Colon (tissue), 2 donors: ENCODE data around the gene LPCAT3.
"Not testable (repeated sequence)": the region's sequence is repeated elsewhere in the genome, so short reads cannot be mapped to it uniquely, and the experiment has no call there.

Source experiments
- FAIRE-seq: peaks from 2 replicates; lab custom pipeline; 2012; peaks lifted over from hg19 to GRCh38; lab: Jason Lieb, UNC
- donor health status: control.
- donor health status: control.

The LPCAT3 gene

DNA sequence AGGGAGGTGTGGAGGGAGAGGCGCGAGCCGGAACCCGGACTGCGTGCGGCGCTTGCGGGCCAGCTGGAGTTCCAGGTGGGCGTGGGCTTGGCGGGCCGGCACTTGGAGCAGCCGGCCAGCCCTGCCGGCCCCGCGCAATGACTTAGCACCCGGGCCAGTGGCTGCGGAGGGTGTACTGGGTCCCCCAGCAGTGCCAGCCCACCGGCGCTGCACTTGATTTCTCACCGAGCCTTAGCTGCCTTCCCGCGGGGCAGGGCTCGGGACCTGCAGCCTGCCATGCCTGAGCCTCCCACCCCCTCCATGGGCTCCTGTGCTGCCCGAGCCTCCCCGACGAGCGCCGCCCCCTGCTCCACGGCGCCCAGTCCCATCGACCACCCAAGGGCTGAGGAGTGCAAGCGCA is 19.1 kb upstream of the LPCAT3 start:
- FAIRE-seq, result not testable (repeated sequence)

DNA sequence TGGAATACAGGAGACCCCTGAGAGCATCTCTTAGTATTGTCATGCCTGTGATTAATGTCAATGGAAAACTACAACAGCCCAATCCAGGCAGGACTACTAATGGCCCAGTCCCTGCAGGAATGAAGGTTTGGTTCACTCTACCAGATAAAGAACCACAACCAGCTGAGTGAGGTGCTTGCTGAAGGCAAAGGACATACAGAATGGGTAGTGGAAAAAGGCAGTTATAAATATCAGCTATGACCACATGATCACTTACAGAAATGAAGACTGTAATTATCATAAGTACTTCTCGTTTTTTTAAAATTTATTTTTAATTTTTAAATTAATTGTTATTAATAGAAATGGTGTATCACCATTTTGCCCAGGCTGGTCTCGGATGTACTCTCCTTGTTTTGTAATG is 17.2 kb upstream of the LPCAT3 start:
- FAIRE-seq, result no peak

DNA sequence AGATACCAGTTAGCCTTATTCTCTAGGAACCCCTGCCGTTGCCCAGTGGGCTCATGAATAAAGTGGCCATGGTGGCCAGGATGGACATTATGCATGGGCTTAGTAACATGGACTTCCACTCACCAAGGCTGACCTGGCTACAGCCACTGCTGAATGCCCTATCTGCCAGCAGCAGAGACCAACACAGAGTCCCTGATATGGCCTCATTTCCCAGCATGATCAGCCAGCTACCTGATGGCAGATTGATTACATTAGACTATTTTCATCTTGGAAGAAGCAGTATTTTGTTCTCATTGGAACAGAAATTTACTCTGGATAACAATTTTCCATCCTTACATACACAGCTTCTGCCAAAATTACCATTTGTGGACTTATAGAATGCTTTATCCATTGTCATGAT is 16.2 kb upstream of the LPCAT3 start:
- no peak for FAIRE-seq

DNA sequence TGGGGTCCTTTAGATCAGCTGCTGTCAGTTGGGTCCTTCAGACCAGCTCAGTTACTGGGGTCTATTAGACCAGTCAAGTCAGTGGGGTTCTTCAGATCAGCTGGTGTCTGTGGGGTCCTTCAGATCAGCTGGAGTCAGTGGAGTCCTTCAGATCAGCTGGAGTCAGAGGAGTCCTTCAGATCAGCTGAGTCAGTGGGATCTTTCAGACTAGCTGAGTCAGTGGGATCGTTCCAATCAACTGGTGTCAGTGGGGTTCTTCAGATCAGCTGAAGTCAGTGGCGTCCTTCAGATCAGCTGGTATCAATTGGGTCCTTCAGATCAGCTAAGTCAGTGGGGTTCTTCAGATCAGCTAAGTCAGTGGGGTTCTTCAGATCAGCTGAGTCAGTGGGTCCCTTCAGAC is 14.7 kb upstream of the LPCAT3 start:
- no peak for FAIRE-seq

DNA sequence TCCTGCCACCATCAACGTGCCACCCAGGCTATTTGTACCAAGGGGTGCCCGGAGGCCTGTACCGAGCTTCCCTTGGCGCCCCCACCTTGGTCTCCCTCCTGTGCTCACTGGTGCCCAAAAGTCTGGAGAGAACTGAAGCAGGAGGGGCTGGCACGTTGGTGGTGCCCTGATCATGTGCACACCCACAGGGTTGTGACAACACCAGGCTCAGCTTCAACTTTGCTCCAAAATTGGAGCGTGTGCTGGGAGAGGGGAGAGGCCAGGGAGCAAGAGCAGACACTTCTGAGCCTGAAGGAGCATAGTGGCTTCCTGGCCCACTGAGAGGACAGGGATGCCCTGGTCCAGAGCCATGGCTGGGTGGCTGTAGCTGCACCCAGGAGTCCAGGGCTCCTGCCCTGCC is 13.0 kb upstream of the LPCAT3 start:
- no peak for FAIRE-seq

DNA sequence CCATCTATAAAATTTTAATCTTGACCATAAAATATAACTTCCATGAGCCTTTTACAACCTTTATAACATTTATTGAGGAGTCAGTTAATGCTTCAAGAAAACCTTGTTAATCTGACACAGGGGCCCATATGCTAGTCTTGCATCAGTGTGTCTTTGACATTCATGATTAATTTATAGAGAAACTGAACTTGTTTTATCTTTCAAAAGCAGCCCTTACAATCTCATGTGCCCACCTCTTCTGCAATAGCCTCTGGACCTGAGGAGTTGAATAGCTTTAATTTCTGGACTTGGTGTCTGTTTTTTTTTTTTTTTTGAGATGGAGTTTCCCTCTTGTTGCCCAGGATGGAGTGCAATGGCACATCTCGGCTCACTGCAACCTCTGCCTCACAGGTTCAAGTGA is 8.6 kb upstream of the LPCAT3 start:
- FAIRE-seq, result no peak

DNA sequence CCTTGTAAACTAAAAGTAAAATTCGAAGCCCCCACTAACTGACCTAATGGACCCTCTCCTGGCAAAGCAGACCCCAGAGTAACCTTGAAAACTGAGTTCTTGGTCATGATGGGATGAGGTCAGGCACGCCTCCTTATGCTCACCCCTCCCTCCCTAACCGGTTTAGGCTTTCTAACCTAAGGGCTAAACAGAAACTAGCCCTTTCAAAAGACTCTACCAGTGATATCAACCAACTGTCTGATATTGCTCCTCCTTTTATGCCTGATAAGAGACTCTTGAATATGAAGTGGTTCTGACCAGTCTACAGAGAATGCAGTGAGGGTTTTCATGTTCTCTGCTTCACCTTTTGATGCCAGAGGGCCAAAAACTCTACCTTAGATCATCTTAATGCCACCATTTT is 4.8 kb upstream of the LPCAT3 start:
- FAIRE-seq, result no peak

DNA sequence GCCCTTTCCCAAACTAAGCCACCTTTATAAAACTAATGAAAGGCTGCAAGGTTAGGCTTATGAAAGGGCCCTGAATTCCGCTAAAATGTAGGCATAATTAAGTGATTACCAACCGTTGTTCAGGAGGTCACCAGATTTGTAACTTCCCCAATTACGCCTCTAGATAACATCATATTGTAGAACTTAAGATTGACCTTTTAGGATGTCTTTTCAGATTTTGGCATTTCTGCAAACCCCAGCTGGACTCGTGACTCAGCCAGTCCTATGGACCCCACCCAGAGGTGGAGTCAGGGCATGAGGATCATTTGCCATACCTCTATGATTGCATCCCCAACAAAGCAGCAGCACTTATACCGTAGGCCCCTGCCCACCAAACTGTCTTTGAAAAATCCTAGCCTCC is 3.7 kb upstream of the LPCAT3 start:
- FAIRE-seq, result no peak

DNA sequence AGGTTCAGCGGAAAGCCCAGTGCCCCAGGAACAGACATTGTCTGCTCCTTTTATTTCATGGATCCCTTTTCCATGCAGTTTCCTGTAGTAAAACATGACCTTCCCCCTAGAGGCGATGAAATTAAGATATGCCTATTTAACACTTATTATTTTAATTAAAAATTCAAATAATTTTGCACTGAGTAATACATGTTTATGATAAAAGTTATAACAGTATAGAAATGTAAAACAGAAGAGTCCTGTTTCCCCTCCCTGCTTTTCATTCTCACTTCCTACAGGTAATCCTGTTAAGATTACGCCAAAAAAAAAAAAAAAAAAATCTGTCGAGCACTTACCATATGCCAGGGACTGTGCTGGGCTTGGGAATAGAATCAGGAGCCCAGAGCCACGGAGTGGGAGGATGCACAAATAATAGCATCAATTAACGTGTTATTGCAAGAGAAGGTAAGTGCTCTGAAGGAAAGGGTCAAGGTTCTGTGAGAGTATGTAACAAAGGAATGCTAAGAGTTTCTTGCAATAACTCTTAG is 830 bp upstream of the LPCAT3 start:
- no peak for FAIRE-seq

DNA sequence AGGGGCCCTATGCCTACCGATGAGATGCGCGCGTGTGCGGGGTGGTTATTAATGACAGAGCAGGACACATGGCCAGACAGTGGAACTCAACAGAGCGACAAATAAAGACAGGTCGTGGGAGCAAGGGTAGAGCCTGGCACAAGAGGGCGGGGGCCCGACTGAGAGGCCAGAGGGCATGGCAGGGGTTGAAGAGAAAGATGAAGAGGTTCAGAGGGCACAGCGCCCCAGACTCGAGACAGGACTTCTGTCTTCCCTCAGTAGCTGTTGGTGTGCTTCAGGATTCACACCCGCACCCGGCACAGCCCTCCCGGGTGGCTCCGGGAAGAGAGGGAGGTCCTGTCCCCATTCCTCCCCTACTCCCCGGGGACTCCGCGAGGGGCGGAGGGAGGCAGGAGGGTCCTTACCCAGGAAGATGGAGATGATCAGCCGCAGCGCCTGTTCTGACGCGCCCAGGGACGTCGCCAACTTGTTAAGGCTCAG is 366 bp downstream of the LPCAT3 start:
- FAIRE-seq, result no peak

DNA sequence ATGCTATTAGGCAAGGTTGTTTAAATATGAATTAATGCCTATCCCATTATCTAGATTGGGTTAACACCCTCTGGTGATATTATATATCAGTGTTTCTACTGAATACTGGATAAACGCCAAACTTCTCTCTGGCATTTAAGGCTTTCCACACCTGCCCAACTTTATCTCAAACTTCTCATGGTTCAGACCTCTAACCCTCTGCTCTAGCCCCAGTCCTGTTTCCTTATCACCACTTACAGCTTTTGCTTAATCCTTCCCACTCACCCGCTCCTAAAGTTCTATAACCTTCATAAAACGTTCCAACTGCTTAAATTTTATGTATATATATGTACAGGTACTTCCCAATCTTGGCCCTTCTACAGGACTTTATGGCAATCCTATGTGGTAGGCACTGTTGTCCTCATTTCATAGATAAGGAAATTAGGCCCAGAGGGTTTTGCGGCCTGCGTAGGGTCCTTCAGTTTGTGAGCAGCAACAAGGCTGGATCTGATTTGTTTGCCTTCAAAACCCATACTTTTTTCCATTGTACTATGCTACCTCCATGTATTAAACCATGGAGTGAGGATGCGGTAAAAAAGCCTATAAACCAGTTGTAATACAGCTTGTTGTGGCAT is 1.2 kb downstream of the LPCAT3 start:
- FAIRE-seq, result no peak

DNA sequence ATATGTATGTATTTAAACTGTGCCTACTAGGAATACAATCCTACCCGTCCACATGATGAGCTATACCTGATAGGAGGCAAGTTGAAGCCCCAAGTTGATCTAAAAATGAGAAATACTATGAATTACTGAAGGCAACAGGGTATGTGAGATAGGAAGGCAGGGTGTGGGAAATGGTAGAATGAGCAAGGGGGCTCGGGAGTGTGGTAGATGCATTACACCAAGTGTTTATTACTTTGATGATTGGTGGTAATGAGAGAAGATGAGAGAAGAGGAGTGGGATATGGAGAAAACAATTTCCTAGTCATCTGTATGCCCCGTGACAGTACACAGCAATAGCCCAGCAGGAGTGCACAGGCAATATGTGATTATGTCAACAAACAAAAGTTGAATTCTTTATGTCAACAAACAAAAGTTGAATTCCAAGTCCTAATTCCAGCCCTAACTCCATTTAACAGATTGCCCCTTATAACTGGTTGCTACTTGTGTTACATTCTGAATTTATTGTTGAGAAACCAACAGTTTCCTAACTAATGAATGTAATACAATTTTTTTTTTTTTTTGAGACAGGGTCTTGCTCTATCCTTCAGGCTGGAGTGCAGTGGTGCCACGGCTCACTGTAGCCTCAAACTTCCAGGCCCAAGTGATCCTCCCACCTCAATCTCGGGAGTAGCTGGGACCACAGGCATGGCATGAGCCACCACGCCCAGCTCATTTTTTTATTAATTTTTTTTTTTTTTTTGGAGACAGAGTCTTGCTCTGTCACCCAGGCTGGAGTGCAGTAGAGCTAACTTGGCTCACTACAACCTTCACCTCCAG is 2.5 kb downstream of the LPCAT3 start:
- no peak for FAIRE-seq

DNA sequence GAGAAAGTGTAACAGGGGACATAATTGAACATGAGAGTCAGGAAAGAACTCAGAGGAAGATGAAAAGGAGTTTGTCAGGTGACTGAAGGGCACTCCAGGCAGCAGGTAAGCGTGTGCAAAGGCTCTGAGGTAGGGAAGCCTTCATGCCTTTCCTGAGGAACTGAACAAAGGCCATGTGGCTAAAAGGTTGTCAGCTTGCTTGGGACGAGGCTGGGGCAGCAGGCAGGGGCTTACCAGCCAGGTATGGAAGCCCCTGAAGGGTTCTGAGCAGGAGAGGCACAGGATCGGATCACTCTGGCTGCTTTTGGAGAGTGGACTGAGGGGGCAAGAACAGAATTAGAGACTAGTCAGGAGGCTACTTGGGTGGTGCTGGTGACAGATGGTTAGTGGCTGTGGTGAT is 5.2 kb downstream of the LPCAT3 start:
- FAIRE-seq, result no peak

DNA sequence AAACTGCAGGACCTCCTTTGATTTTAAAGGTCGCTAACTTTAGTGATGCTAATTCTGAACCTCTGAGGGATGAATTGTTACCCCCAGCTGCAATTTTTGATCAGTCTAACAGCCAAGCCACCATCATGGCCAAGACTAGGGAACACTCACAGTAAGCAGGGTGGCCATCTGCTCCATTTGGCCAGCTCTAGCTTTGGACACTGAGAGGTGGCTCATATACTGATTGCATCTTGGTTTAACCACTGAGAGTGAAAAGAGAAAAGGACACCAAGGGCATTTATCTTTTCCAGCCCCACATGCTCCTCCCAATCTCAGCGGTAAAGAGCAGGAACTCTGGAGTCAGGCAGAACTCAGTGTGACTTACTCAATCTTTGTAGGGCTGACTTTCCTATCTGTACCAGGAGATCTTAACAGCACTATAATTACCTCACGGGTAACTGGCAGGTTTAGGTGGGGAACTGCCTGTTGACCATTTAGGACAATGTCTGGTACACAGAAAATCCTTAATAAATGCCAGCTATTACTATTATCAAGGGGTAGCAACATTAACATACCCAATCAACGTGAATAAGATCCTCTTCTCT is 6.2 kb downstream of the LPCAT3 start:
- FAIRE-seq, result no peak

DNA sequence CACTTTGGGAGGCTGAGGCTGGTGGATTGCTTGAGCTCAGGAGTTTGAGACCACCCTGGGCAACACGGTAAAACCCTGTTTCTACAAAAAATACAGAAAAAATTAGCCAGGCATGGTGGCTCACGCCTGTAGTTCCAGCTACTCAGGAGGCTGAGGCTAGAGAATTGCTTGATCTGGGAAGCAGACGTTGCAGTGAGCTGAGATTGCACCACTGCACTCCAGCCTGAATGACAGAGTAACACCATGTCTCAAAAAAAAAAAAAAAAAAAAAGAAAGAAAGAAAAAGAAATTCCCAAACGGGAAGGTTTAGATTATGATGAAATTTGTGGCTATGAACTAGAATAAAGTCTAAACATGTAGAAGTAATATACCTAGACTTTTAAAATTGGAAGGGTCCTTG is 6.9 kb downstream of the LPCAT3 start:
- FAIRE-seq, result not testable (repeated sequence)

DNA sequence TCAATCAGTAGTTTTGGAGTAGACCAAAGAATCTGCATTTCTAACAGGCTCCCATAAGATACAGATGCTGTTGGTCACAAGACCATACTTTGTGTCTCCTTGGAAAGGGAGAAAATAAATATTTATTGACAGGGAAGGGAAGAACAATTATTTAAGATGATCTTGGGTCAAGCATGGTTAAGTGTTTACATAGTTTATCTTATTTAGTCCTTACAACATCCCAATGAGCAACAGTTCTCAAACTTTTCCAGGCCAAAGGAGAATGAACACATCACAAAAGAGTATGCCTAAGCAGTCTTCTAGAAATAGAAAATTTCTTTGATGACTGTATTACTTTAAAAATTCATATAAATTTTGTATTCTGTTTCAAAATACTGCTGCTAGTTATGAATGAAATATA is 8.8 kb downstream of the LPCAT3 start:
- no peak for FAIRE-seq

DNA sequence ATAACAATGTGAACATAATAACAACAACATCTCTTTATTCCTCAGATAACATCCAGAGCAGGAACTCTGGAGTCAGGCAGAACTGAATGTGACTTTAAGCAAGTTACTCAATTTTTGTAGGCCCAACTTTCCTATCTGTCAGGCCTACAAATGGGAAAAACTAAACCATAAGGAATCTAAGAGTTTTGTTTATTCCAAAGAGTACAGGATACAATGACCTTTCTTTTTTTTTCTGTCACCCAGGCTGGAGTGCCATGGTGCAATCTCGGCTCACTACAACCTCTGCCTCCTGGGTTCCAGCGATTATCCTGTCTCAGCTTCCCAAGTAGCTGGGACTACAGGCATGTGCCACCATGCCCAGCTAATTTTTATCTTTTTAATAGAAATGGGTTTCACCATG is 9.4 kb downstream of the LPCAT3 start:
- no peak for FAIRE-seq

DNA sequence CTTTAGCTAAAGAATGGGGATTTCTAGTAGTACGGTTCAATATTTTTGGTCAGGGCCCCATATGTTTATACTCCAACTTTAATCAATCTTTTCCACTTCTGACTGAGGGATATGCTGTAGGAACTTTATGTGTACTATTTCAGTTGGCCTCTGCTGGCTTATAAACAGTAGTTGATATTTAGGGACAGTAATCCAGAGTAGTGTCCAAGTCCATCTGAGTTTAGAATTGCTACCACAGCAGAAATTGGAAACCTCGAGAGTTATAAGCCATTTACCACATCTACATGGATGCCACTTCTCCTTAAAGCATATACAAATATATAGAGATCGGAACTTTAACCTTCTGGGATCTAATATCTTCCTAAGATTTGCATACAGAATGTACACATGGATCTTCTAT is 11.6 kb downstream of the LPCAT3 start:
- FAIRE-seq, result no peak

DNA sequence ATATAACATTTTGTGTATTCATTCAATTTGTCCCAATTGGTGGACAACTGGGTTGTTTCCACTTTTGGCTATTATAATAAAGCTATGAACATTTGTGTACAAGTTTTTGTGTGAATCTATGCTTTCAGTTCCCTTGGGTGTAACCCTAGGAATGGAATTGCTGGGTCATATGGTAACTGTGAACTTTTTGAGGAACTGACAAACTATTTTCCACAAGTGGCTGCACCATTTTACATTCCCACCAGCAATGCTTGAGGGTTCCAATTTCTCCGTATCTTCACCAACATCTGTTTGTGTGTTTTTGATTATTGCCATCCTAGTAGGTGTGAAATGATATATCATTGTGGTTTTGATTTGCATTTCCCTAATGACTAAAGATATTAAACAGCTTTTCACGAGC is 13.0 kb downstream of the LPCAT3 start:
- no peak for FAIRE-seq

DNA sequence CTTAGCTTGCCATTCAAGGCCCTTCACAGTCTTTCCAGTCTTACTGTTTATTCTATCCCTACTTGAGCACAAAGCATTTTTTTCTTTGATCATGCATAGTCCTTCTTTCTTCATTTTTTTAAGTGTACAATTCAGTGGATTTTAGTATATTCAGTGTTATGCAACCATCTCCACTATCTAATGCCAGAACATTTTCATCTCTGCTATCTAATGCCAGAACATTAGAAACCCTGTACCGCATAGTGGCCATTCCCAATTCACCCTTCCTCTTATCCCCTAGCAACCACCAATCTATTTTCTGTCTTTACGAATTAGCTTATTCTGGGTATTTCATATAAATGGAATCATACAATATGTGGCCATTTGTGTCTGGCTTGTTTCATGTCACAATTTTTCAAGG is 13.4 kb downstream of the LPCAT3 start:
- no peak for FAIRE-seq

DNA sequence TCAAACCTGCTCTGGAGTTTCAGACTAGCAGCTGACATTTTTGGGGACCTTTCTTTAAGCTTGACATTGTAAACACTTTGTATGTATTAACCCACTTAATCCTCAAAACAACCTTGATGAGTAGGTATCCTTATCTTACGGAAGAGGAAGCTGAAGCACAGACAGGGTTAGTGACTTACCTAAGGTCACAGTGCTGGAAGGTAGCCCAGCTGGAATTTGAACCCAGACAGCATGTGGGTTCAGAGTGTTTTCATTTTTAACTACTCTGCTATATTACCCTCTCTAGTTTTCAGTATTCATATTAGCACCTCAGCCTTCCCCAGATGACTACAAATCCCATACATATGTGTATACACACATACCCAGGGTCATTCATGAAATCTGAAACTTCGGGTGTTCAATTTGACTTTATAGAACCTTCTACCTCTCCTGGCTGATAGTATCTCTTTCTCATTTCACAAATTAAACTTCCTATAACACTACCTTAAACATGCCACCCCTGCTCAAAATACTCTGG is 13.9 kb downstream of the LPCAT3 start:
- FAIRE-seq, result no peak

DNA sequence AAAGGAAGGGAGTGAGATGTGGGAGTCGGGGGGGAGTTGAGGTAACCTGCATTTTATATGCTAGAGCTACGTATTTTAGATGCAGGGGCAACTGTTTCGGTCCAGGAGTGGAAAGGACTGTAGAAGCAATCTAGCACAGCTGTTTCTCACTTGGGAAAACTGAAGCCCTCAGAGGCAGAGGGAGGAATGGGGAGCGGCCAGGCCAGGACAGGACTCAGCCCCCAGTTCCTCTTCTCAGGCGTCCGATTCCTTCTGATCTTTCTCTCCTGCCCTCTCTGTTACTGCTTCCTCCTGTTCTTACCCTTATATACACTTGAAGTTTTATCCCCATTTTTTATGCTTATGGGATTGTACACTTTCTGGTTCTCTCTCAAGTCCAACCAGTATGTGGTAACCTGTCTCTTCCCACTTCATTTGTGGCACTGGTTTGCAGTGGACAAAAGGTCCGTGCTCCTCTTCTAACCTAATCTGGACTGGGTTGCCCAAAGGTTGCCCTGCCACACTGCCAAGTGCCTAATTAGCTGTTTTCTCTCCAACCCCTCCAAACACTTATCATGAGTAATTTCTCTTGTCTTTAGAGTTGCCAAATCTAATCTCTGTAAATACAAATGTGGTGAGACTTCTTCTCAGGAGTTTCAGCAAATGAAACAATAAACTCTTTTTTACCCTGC is 16.2 kb downstream of the LPCAT3 start:
- no peak for FAIRE-seq
